ENCODE data around the gene TBC1D22A. TPM values are rescaled to one million over a fixed set of nuclear protein-coding genes. Genes with fewer than 3 reads are reported as not detected.

Gene TBC1D22A
- total and polyA plus RNA-seq, 10 of the 15 experiments (the other 5 are each of a cell fraction or from before 2014, with no cell fraction given), result 0.63 to 44.7 (median 27.4) TPM

DNA sequence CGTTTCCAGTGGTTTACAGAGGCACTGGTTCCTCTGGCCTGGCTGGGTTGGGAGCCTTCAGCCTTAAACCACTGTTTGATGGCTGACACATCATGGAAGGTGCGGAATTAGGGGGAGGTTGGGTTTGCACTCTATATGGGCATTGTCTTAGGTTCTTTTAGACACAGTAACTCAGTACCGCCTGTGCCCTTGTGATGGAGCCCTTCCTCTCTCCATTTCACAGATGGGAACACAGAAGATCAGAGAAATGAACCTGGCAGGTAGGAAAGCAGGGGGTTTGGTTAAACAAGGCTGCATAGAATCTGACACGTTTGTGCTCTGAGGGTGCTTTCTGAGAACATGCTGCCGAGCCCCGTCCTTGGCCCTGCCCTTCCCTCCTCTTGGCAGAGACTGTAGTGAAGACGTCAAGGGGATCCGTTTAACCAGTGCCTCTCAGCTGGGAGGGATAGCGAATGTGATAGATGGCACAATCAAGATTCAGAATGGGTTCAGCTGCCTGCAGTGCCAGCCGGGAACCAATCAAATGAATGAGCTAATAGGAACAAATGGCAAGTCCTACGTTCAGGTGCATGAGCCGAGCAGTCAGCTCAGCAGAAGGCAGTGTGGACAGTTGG is 228.6 kb downstream of the TBC1D22A start:
- ChIA-PET RAD21 (ENCODE audit: unreplicated experiment) (no interaction called here), POLR2A (no interaction called here), CTCF (no interaction called here), SMC1A (ENCODE audit: uncharacterized antibody, unreplicated experiment) (no interaction called here)
- Histone ChIP-seq H3K4me2 (ENCODE audit: control insufficient read depth, insufficient read depth) (no peak overlapping the region), H2AFZ (ENCODE audit: control insufficient read depth, low read depth, low read length) (no peak overlapping the region), H3K27me3 (replicated peaks in 1 of 2; ENCODE audit: control insufficient read depth in 2 of 2, insufficient read depth in 2 of 2, low read length in 1 of 2) (no peaks in the 10 kb centered on the region), H3K9ac (ENCODE audit: control insufficient read depth, insufficient read depth, low read length) (no peak overlapping the region), H3K9me3 (replicated peaks; ENCODE audit: control insufficient read depth, insufficient read depth, low read length) (no peaks in the 10 kb centered on the region), H3K27ac (ENCODE audit: control insufficient read depth, insufficient read depth) (no peak overlapping the region), H3K4me3 (no peak overlapping the region), H4K20me1 (ENCODE audit: control insufficient read depth, insufficient read depth) (no peaks in the 10 kb centered on the region), H3K36me3 (ENCODE audit: control insufficient read depth in 2 of 2, insufficient read depth in 2 of 2, low read length in 1 of 2) (peaks cover 10 to 18% of the 10 kb centered on the region in 2 experiments), H3K4me1 (ENCODE audit: control insufficient read depth, insufficient read depth, low read length) (no peaks in the 10 kb centered on the region), H3K79me2 (ENCODE audit: control insufficient read depth, insufficient read depth, low read length) (no peaks in the 10 kb centered on the region)
- DNase-seq (ENCODE audit: low read depth, low spot score) (no peak), FAIRE-seq (no peak), ATAC-seq (no peak)
- BruUV-seq (replicated peaks), result no TSS peak
- 94% methylated on average over 12 of the region's 12 CpGs for WGBS (ENCODE audit: insufficient coverage, insufficient replicate concordance, low lambda C conversion rate, missing lambda C conversion rate)
- in situ Hi-C loops (cut with MboI) (no loop called here), intact Hi-C loops (cut with micrococcal nuclease; ENCODE audit: unreplicated experiment) (no loop called here)
- TF ChIP-seq NFXL1 (IDR thresholded peaks at IDR 0.05; ENCODE audit: borderline replicate concordance), result no peak
- TF ChIP-seq, protein P1, sequence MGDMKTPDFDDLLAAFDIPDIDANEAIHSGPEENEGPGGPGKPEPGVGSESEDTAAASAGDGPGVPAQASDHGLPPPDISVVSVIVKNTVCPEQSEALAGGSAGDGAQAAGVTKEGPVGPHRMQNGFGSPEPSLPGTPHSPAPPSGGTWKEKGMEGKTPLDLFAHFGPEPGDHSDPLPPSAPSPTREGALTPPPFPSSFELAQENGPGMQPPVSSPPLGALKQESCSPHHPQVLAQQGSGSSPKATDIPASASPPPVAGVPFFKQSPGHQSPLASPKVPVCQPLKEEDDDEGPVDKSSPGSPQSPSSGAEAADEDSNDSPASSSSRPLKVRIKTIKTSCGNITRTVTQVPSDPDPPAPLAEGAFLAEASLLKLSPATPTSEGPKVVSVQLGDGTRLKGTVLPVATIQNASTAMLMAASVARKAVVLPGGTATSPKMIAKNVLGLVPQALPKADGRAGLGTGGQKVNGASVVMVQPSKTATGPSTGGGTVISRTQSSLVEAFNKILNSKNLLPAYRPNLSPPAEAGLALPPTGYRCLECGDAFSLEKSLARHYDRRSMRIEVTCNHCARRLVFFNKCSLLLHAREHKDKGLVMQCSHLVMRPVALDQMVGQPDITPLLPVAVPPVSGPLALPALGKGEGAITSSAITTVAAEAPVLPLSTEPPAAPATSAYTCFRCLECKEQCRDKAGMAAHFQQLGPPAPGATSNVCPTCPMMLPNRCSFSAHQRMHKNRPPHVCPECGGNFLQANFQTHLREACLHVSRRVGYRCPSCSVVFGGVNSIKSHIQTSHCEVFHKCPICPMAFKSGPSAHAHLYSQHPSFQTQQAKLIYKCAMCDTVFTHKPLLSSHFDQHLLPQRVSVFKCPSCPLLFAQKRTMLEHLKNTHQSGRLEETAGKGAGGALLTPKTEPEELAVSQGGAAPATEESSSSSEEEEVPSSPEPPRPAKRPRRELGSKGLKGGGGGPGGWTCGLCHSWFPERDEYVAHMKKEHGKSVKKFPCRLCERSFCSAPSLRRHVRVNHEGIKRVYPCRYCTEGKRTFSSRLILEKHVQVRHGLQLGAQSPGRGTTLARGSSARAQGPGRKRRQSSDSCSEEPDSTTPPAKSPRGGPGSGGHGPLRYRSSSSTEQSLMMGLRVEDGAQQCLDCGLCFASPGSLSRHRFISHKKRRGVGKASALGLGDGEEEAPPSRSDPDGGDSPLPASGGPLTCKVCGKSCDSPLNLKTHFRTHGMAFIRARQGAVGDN (IDR thresholded peaks at IDR 0.05), result no peak
- no peak for TF ChIP-seq HDAC6 (IDR thresholded peaks at IDR 0.05; ENCODE audit: unreplicated experiment)
- no peak for TF ChIP-seq PML (IDR thresholded peaks at IDR 0.05; ENCODE audit: low read length)
- no peak for TF ChIP-seq POLR2AphosphoS5 (IDR thresholded peaks at IDR 0.05; ENCODE audit: low read length)
- no peak for TF ChIP-seq SMC3 (IDR thresholded peaks at IDR 0.05; ENCODE audit: borderline replicate concordance, low read length)
- TF ChIP-seq, protein P2, sequence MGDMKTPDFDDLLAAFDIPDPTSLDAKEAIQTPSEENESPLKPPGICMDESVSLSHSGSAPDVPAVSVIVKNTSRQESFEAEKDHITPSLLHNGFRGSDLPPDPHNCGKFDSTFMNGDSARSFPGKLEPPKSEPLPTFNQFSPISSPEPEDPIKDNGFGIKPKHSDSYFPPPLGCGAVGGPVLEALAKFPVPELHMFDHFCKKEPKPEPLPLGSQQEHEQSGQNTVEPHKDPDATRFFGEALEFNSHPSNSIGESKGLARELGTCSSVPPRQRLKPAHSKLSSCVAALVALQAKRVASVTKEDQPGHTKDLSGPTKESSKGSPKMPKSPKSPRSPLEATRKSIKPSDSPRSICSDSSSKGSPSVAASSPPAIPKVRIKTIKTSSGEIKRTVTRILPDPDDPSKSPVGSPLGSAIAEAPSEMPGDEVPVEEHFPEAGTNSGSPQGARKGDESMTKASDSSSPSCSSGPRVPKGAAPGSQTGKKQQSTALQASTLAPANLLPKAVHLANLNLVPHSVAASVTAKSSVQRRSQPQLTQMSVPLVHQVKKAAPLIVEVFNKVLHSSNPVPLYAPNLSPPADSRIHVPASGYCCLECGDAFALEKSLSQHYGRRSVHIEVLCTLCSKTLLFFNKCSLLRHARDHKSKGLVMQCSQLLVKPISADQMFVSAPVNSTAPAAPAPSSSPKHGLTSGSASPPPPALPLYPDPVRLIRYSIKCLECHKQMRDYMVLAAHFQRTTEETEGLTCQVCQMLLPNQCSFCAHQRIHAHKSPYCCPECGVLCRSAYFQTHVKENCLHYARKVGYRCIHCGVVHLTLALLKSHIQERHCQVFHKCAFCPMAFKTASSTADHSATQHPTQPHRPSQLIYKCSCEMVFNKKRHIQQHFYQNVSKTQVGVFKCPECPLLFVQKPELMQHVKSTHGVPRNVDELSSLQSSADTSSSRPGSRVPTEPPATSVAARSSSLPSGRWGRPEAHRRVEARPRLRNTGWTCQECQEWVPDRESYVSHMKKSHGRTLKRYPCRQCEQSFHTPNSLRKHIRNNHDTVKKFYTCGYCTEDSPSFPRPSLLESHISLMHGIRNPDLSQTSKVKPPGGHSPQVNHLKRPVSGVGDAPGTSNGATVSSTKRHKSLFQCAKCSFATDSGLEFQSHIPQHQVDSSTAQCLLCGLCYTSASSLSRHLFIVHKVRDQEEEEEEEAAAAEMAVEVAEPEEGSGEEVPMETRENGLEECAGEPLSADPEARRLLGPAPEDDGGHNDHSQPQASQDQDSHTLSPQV (IDR thresholded peaks at IDR 0.05), result no peak
- no peak for TF ChIP-seq CBFB (IDR thresholded peaks at IDR 0.05; ENCODE audit: low read depth)
- TF ChIP-seq TCF3 (IDR thresholded peaks at IDR 0.05; ENCODE audit: borderline replicate concordance, insufficient read depth, low read depth, low read length), result no peak
- TF ChIP-seq, protein P3, sequence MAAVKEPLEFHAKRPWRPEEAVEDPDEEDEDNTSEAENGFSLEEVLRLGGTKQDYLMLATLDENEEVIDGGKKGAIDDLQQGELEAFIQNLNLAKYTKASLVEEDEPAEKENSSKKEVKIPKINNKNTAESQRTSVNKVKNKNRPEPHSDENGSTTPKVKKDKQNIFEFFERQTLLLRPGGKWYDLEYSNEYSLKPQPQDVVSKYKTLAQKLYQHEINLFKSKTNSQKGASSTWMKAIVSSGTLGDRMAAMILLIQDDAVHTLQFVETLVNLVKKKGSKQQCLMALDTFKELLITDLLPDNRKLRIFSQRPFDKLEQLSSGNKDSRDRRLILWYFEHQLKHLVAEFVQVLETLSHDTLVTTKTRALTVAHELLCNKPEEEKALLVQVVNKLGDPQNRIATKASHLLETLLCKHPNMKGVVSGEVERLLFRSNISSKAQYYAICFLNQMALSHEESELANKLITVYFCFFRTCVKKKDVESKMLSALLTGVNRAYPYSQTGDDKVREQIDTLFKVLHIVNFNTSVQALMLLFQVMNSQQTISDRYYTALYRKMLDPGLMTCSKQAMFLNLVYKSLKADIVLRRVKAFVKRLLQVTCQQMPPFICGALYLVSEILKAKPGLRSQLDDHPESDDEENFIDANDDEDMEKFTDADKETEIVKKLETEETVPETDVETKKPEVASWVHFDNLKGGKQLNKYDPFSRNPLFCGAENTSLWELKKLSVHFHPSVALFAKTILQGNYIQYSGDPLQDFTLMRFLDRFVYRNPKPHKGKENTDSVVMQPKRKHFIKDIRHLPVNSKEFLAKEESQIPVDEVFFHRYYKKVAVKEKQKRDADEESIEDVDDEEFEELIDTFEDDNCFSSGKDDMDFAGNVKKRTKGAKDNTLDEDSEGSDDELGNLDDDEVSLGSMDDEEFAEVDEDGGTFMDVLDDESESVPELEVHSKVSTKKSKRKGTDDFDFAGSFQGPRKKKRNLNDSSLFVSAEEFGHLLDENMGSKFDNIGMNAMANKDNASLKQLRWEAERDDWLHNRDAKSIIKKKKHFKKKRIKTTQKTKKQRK (IDR thresholded peaks at IDR 0.05; ENCODE audit: low read depth, low read length), result no peak
- no peak for TF ChIP-seq RUNX3 (IDR thresholded peaks at IDR 0.05; ENCODE audit: low read length)
- TF ChIP-seq BMI1 (IDR thresholded peaks at IDR 0.05; ENCODE audit: borderline replicate concordance), result no peak

Measured in GM12878 (cell line).